ENCODE results near the gene STAC3.

STAC3 gene

DNA sequence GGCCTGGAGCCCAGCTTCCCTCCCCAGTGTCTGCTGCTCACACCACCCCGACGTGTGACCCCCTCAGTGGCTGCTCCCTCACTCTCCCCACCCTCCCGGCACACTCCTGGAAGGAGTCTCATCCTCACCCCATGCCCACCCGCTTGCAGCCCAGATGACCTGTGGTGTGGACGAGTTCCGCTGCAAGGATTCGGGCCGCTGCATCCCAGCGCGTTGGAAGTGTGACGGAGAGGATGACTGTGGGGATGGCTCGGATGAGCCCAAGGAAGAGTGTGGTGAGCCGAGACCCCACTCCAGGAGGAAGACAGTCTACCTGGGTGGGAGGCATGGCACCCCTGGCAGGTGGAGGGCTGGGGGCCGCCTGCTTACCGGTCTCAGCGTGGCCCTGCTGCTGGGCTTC, 49.4 kb downstream of the STAC3 start:
- ATAC-seq (replicated peaks) = no peak
- Mint-ChIP-seq H3K27ac (no peak overlapping the region), H3K4me1 (ENCODE audit: low read depth in 2 of 2) (no peaks in the 10 kb centered on the region), H3K27me3 (peaks cover 0 to under 1% of the 10 kb centered on the region in 2 donors), H3K4me3 (no peak overlapping the region), H3K36me3 (ENCODE audit: insufficient read depth) (no peaks in the 10 kb centered on the region), H3K9me3 (no peaks in the 10 kb centered on the region)
- no peak for DNase-seq

DNA sequence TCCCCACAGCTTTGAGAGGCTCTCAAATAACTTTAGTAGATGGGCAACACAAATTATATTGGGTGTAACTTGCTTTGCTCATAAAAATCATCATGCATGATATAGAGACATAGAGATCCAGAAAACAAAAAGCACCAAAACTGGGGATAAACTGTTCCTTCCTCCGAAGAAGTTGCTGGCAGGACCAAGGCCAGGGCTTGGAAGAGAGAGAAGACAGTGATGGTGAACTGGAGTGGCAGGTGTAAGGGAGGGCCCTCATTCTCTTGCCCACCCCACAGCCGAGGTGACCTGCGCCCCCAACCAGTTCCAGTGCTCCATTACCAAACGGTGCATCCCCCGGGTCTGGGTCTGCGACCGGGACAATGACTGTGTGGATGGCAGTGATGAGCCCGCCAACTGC, 49.8 kb downstream of the STAC3 start:
- H3K4me1 Mint-ChIP-seq (ENCODE audit: low read depth in 2 of 2) = no peaks in the 10 kb centered on the region
- no peak overlapping the region for H3K4me3 Mint-ChIP-seq
- H3K9me3 Mint-ChIP-seq = no peaks in the 10 kb centered on the region
- ATAC-seq (replicated peaks) (no peak), DNase-seq (no peak)
- no peak overlapping the region for H3K27ac Mint-ChIP-seq
- peaks cover 3 to 5% of the 10 kb centered on the region in 2 donors for H3K27me3 Mint-ChIP-seq
- H3K36me3 Mint-ChIP-seq (ENCODE audit: insufficient read depth) = no peaks in the 10 kb centered on the region

DNA sequence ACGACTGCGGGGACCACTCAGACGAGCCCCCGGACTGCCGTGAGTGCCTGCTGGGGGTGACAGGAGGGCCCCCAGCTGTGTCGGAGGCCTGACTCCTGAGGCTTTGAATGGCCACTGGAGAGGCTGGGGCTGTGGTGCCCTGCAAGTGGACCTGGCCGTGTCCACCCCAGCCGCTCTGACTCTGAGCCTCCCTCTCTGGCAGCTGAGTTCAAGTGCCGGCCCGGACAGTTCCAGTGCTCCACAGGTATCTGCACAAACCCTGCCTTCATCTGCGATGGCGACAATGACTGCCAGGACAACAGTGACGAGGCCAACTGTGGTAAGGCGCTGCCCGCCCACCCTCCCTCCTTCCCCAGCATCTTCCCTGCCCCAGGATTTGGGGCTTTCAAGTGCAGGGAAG, 50.5 kb downstream of the STAC3 start:
- Mint-ChIP-seq H3K36me3 (ENCODE audit: insufficient read depth) (no peaks in the 10 kb centered on the region), H3K27me3 (peaks cover 8 to 9% of the 10 kb centered on the region in 2 donors), H3K4me1 (ENCODE audit: low read depth in 2 of 2) (no peaks in the 10 kb centered on the region), H3K4me3 (no peak overlapping the region), H3K9me3 (no peaks in the 10 kb centered on the region), H3K27ac (no peak overlapping the region)
- ATAC-seq (replicated peaks) = no peak
- DNase-seq = no peak

DNA sequence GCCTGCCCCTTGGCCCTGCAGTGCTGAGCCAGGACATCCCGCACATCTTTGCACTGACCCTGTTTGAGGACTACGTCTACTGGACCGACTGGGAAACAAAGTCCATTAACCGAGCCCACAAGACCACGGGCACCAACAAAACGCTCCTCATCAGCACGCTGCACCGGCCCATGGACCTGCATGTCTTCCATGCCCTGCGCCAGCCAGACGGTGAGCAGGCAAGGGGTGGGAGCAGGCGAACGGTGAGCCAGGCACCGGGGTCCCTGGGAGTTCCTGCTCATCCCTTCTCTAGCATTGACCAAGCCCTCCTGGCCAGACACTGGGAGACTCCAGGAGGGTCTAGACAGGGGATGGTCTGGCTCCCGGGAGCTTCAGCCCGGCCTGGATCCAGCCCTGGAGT, 51.8 kb downstream of the STAC3 start:
- Mint-ChIP-seq H3K4me3 (no peak overlapping the region), H3K36me3 (ENCODE audit: insufficient read depth) (peaks cover 2% of the 10 kb centered on the region), H3K27me3 (peaks cover 8 to 9% of the 10 kb centered on the region in 2 donors), H3K4me1 (ENCODE audit: low read depth in 2 of 2) (no peaks in the 10 kb centered on the region), H3K9me3 (no peaks in the 10 kb centered on the region), H3K27ac (no peak overlapping the region)
- no peak for DNase-seq
- no peak for ATAC-seq (replicated peaks)

DNA sequence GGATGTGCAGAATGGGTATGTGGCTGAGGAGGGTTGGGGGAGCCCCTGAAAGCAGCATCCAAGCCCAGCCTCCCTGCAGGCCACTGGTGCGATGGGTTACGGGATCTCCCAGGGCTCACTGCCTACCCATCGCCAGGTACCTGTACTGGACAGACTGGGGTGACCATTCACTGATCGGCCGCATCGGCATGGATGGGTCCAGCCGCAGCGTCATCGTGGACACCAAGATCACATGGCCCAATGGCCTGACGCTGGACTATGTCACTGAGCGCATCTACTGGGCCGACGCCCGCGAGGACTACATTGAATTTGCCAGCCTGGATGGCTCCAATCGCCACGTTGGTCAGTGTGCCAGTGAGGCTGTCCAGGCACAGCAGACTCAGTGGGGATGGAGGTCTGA, 52.7 kb downstream of the STAC3 start:
- H3K27me3 Mint-ChIP-seq = peaks cover 8 to 9% of the 10 kb centered on the region in 2 donors
- H3K4me1 Mint-ChIP-seq (ENCODE audit: low read depth in 2 of 2) = no peaks in the 10 kb centered on the region
- H3K27ac Mint-ChIP-seq = no peak overlapping the region
- DNase-seq = no peak
- no peak overlapping the region for H3K4me3 Mint-ChIP-seq
- no peak for ATAC-seq (replicated peaks)
- no peaks in the 10 kb centered on the region for H3K9me3 Mint-ChIP-seq
- peaks cover 4% of the 10 kb centered on the region for H3K36me3 Mint-ChIP-seq (ENCODE audit: insufficient read depth)

DNA sequence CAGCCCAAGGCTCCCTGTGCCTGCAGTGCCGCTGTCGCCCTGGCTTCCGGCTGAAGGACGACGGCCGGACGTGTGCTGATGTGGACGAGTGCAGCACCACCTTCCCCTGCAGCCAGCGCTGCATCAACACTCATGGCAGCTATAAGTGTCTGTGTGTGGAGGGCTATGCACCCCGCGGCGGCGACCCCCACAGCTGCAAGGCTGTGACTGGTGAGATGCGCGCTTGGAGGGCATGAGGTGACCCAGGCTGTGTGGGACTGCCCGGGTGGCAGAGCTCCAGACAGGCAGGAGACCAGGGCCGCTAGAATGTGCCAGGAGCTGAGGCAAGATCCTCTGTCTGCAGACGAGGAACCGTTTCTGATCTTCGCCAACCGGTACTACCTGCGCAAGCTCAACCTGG, 54.0 kb downstream of the STAC3 start:
- no peak overlapping the region for H3K4me3 Mint-ChIP-seq
- H3K27me3 Mint-ChIP-seq = peaks cover 8 to 9% of the 10 kb centered on the region in 2 donors
- no peak overlapping the region for H3K27ac Mint-ChIP-seq
- H3K4me1 Mint-ChIP-seq (ENCODE audit: low read depth in 2 of 2) = no peaks in the 10 kb centered on the region
- H3K36me3 Mint-ChIP-seq (ENCODE audit: insufficient read depth) = peaks cover 4% of the 10 kb centered on the region
- DNase-seq (no peak), ATAC-seq (replicated peaks) (no peak)
- no peaks in the 10 kb centered on the region for H3K9me3 Mint-ChIP-seq

DNA sequence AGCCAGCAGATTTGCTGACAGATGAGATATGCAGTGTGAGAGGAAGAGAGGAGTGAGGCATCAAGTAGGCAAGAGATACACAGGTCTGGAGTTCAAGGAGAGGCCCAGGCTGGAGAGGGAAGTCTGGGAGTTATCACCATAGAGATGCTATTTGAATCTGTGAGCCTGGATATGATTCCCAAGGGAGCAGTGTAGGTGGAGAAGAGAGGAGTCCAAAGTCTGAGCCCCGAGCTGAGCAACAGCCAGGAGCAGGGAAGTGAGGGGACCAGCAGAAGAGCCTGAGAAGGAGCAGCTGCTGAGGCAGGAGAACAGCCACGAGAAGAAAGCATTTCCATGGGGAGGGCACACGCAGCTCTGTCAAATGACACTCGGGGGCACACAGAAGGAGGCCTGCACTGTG, 54.5 kb downstream of the STAC3 start:
- Mint-ChIP-seq H3K9me3 (no peaks in the 10 kb centered on the region), H3K4me3 (no peak overlapping the region), H3K27me3 (peaks cover 8 to 9% of the 10 kb centered on the region in 2 donors), H3K36me3 (ENCODE audit: insufficient read depth) (peaks cover 4% of the 10 kb centered on the region), H3K27ac (no peak overlapping the region), H3K4me1 (ENCODE audit: low read depth in 2 of 2) (no peaks in the 10 kb centered on the region)
- no peak for DNase-seq
- ATAC-seq (replicated peaks) = no peak

DNA sequence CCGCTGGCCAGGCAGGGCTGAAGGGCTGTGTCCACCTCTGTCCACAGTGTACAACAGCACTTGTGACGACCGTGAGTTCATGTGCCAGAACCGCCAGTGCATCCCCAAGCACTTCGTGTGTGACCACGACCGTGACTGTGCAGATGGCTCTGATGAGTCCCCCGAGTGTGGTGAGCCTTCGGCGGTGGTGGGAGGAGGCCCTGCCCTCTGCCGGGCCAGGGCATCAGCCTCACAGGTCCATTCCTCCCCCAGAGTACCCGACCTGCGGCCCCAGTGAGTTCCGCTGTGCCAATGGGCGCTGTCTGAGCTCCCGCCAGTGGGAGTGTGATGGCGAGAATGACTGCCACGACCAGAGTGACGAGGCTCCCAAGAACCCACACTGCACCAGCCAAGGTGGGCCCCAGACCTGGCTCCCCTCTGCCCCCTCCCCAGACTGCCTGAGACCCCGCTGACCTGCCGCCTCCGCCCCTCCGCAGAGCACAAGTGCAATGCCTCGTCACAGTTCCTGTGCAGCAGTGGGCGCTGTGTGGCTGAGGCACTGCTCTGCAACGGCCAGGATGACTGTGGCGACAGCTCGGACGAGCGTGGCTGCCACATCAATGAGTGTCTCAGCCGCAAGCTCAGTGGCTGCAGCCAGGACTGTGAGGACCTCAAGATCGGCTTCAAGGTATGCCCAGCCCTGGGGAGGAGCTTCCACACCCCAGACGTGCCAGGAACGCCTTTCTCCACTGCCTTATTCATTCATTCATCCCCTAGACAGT, 55.2 kb downstream of the STAC3 start:
- H3K27me3 Mint-ChIP-seq = peaks cover 8 to 9% of the 10 kb centered on the region in 2 donors
- H3K36me3 Mint-ChIP-seq (ENCODE audit: insufficient read depth) = peaks cover 4% of the 10 kb centered on the region
- H3K4me3 Mint-ChIP-seq = no peak overlapping the region
- DNase-seq (no peak), ATAC-seq (replicated peaks) (no peak)
- H3K9me3 Mint-ChIP-seq = no peaks in the 10 kb centered on the region
- no peaks in the 10 kb centered on the region for H3K4me1 Mint-ChIP-seq (ENCODE audit: low read depth in 2 of 2)
- H3K27ac Mint-ChIP-seq = no peak overlapping the region

DNA sequence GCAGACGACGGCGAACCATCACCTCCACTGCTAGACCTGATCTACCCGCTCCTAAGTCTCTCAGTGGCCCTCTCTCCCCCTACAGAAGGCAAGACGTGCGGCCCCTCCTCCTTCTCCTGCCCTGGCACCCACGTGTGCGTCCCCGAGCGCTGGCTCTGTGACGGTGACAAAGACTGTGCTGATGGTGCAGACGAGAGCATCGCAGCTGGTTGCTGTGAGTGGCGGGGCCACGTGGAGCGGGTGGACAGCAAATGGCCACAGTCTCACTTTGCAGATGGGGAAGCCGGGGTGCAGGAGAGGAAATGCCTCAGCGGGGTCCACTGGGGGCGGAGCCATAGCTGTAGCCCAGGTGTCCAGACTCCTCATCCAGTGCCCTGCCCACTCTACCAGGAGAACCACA, 55.8 kb downstream of the STAC3 start:
- ATAC-seq (replicated peaks) = no peak
- Mint-ChIP-seq H3K27me3 (peaks cover 8 to 9% of the 10 kb centered on the region in 2 donors), H3K4me1 (ENCODE audit: low read depth in 2 of 2) (no peaks in the 10 kb centered on the region)

DNA sequence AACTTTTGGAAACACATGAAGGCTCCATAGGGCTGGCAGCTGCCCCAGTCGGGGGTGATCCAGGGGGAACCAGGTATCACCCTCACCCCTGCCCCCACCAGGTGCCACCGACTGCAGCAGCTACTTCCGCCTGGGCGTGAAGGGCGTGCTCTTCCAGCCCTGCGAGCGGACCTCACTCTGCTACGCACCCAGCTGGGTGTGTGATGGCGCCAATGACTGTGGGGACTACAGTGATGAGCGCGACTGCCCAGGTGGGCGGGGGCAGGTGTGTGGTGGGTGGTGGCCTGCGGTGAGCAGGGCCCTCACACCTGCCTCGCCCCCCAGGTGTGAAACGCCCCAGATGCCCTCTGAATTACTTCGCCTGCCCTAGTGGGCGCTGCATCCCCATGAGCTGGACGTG, 56.7 kb downstream of the STAC3 start:
- Mint-ChIP-seq H3K4me1 (ENCODE audit: low read depth in 2 of 2) (no peaks in the 10 kb centered on the region), H3K27me3 (peaks cover 8 to 9% of the 10 kb centered on the region in 2 donors), H3K9me3 (no peaks in the 10 kb centered on the region), H3K27ac (no peak overlapping the region), H3K36me3 (ENCODE audit: insufficient read depth) (peaks cover 4% of the 10 kb centered on the region), H3K4me3 (no peak overlapping the region)
- DNase-seq (no peak), ATAC-seq (replicated peaks) (no peak)

More for the DNA sequence above, 55.8 kb downstream of the STAC3 start:
- no peak for DNase-seq
- Mint-ChIP-seq H3K27ac (no peak overlapping the region), H3K36me3 (ENCODE audit: insufficient read depth) (peaks cover 4% of the 10 kb centered on the region), H3K9me3 (no peaks in the 10 kb centered on the region), H3K4me3 (no peak overlapping the region)

DNA sequence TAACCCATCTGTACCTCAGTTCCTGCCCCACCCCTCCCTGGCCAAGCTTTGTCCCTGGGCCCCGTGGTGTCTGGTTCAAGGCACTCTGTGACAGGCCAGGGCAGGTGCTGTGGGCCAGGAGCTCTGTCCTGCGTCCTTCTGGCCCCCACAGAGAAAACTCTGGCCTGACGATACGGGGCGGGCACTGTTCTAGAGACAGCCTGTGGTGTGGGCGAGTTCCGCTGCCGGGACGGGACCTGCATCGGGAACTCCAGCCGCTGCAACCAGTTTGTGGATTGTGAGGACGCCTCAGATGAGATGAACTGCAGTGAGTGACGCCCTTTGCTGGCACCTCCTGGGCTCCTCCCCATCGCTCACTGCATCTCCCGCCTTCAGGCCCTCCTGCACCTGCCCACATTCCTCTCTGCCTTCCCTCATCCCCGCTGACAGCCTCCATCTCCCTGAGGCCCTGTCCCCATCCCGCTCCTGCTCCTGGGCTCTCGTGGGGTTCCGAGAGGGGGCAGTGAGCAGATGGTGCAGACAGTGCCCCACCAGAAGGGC, 57.2 kb downstream of the STAC3 start:
- no peak for ATAC-seq (replicated peaks)
- no peak overlapping the region for H3K4me3 Mint-ChIP-seq
- peaks cover 4% of the 10 kb centered on the region for H3K36me3 Mint-ChIP-seq (ENCODE audit: insufficient read depth)
- no peaks in the 10 kb centered on the region for H3K4me1 Mint-ChIP-seq (ENCODE audit: low read depth in 2 of 2)
- no peak for DNase-seq
- no peak overlapping the region for H3K27ac Mint-ChIP-seq
- no peaks in the 10 kb centered on the region for H3K9me3 Mint-ChIP-seq
- peaks cover 8 to 9% of the 10 kb centered on the region in 2 donors for H3K27me3 Mint-ChIP-seq

All from effector memory CD8-positive, alpha-beta T cell (primary cell).